Body of pancreas (tissue), 4 donors: ENCODE measurements around the gene USP25.

Experiments used
- CTCF ChIP-seq, 7 experiments: fragments of 450-650 bp in 4 of 7; fragments of 200-600 bp in 3 of 7; sonication (generic) in 3 of 7; IDR thresholded peaks; one replicate each; pipeline ENCODE4 v1.5.1; 2016 to 2019; ENCODE audit warnings: antibody characterized with exemption in 7 of 7
- POLR2A ChIP-seq, 3 donors: fragments of 450-650 bp; IDR thresholded peaks; one replicate each; pipeline ENCODE4 v1.6.1; 2016; ENCODE audit warnings: antibody characterized with exemption in 3 of 3, mild to moderate bottlenecking in 2 of 3

GRCh38 chr21:15793550-15794235 lies 63.9 kb downstream of the USP25 start:
- TF ChIP-seq CTCF (IDR thresholded peaks at IDR 0.05) (no peak), POLR2A (IDR thresholded peaks at IDR 0.05) (no peak)
